ENCODE measurements around the gene ITM2C. TPM values are rescaled to one million over a fixed set of nuclear protein-coding genes. Genes with fewer than 3 reads are reported as not detected.

The ITM2C gene
- total and polyA plus RNA-seq, 2 donors (not counting 1 experiment from before 2014, with no cell fraction given) = 36.9 to 62.8 TPM

DNA sequence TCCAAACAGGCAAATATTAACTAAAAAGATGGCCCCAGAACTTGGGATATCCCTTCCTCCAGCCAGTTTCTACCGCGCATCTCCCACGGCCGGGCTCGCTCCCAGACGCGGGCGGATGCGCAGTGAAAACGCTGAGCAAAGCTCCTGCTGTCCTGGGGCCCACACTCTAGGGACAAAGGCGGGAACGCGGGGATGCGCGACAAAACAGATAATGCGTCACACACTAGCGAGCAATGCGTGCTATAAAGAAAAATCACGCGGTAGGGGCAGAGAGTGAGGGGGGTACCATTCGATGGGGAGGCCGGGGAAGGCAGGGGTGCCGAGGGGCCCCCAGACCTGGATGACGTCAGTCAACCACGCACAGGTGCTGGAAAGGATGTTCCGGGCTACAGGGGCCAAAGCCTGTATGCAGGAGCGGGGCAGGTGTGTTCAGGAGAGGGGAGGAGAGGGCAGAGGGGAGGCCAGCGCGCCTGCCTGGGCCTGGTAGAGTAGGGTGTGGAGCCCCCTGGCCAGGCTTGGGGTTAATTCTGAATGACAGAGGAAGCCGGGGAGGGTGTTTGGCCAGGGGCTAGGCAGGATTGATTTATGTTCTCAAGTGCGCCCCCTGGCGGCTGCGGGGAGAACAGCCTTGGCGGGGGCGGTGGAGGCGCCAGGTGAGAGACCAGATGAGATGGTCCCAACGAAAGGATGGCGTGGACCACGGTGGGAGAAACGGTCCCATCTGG lies 14.9 kb upstream of the ITM2C start:
- CTCF ChIA-PET = interaction anchor here (0.6 to 8.4 kb wide), 14 partner anchors 13 to 848 kb away, joined by 3 to 93 read pairs (median 4); no protein-coding TSS in a partner anchor
- Mint-ChIP-seq H3K4me1 (peaks cover 6% of the 10 kb centered on the region), H3K9me3 (ENCODE audit: insufficient read depth) (no peaks in the 10 kb centered on the region), H3K27ac (no peak overlapping the region), H3K27me3 (peaks cover 45% of the 10 kb centered on the region), H3K4me3 (no peak overlapping the region)
- H3K27me3 ChIP-seq (replicated peaks in 1 of 4; ENCODE audit: control extremely low read depth in 1 of 4, control insufficient read depth in 3 of 4, insufficient read depth in 4 of 4, low read length in 3 of 4) = peaks cover 0 to 2% (median 0%) of the 10 kb centered on the region in 4 experiments
- DNase-seq = peak; percentile 76
- peaks cover 0 to 9% (median 0%) of the 10 kb centered on the region in 3 donors for H3K9me3 ChIP-seq (ENCODE audit: control extremely low read depth in 1 of 3, control insufficient read depth in 2 of 3, insufficient read depth in 1 of 3, low read length in 2 of 3)
- 67% methylated on average over 40 of the region's 40 CpGs for WGBS (ENCODE audit: insufficient coverage)
- no peak overlapping the region for H3K4me2 ChIP-seq (replicated peaks; ENCODE audit: low read depth, low read length, poor library complexity, severe bottlenecking)
- TF ChIP-seq, protein P1, sequence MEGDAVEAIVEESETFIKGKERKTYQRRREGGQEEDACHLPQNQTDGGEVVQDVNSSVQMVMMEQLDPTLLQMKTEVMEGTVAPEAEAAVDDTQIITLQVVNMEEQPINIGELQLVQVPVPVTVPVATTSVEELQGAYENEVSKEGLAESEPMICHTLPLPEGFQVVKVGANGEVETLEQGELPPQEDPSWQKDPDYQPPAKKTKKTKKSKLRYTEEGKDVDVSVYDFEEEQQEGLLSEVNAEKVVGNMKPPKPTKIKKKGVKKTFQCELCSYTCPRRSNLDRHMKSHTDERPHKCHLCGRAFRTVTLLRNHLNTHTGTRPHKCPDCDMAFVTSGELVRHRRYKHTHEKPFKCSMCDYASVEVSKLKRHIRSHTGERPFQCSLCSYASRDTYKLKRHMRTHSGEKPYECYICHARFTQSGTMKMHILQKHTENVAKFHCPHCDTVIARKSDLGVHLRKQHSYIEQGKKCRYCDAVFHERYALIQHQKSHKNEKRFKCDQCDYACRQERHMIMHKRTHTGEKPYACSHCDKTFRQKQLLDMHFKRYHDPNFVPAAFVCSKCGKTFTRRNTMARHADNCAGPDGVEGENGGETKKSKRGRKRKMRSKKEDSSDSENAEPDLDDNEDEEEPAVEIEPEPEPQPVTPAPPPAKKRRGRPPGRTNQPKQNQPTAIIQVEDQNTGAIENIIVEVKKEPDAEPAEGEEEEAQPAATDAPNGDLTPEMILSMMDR (IDR thresholded peaks at IDR 0.05) = peak; percentile 92
- no peak for TF ChIP-seq EZH2 (IDR thresholded peaks at IDR 0.05; ENCODE audit: borderline replicate concordance, insufficient read depth, low read depth, low read length, poor library complexity, severe bottlenecking)
- H3K9ac ChIP-seq (ENCODE audit: low read length) = no peak overlapping the region
- peaks cover 5 to 7% of the 10 kb centered on the region in 2 donors for H3K4me1 ChIP-seq (ENCODE audit: control insufficient read depth in 2 of 2, insufficient read depth in 2 of 2, low read length in 2 of 2)
- H2AFZ ChIP-seq (ENCODE audit: insufficient read depth, low read depth, low read length, poor library complexity, severe bottlenecking) = no peak overlapping the region
- POLR2A ChIA-PET = no interaction called here
- no peaks in the 10 kb centered on the region for H3K79me2 ChIP-seq (ENCODE audit: control insufficient read depth, insufficient read depth, low read length)
- H3K27ac ChIP-seq (ENCODE audit: low read length in 2 of 2) = no peak overlapping the region
- no peaks in the 10 kb centered on the region for H3K36me3 ChIP-seq (replicated peaks in 1 of 2; ENCODE audit: control extremely low read depth in 1 of 2, control insufficient read depth in 1 of 2, extremely low read depth in 1 of 2, insufficient read depth in 2 of 2, low read length in 1 of 2)
- no peaks in the 10 kb centered on the region for H4K20me1 ChIP-seq (ENCODE audit: control insufficient read depth, insufficient read depth, low read length, poor library complexity, severe bottlenecking)
- peak; percentile 66 for ATAC-seq (ENCODE audit: low read depth)
- H3K4me3 ChIP-seq (ENCODE audit: control extremely low read depth in 1 of 5, extremely low read depth in 1 of 5, insufficient read depth in 1 of 5, low read depth in 2 of 5, low read length in 4 of 5) = no peak overlapping the region
- intact Hi-C loops (cut with micrococcal nuclease) = loop anchor here (2.0 kb wide), 1 partner anchor 15 kb away; the partner anchor contains the start of gene ITM2C

DNA sequence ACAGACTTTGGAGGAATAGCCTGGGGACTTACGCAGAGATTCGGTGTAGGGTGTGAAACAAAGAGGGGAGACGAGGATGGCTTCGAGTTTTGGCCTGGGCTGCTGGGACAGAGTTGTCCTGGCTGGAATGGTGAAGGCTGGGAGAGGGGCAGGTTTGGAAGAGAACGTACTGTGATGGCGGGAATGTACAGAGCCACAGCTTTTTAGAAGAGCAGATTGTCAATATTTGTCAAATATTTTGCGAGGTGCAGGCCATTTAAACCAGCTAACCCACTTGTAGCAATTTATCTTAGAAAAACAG lies 14.4 kb upstream of the ITM2C start:
- no peaks in the 10 kb centered on the region for H3K9me3 Mint-ChIP-seq (ENCODE audit: insufficient read depth)
- peaks cover 5 to 7% of the 10 kb centered on the region in 2 donors for H3K4me1 ChIP-seq (ENCODE audit: control insufficient read depth in 2 of 2, insufficient read depth in 2 of 2, low read length in 2 of 2)
- H3K27me3 Mint-ChIP-seq = peaks cover 40% of the 10 kb centered on the region
- ATAC-seq (ENCODE audit: low read depth) = no peak
- ChIA-PET CTCF (interaction anchor here (0.5 to 8.4 kb wide), 12 partner anchors 10 to 848 kb away, joined by 3 to 93 read pairs (median 4); partner anchors contain the start of gene ITM2C), POLR2A (no interaction called here)
- no peaks in the 10 kb centered on the region for H3K36me3 ChIP-seq (replicated peaks in 1 of 2; ENCODE audit: control extremely low read depth in 1 of 2, control insufficient read depth in 1 of 2, extremely low read depth in 1 of 2, insufficient read depth in 2 of 2, low read length in 1 of 2)
- 63% methylated on average over 4 of the region's 7 CpGs for WGBS (ENCODE audit: insufficient coverage)
- intact Hi-C loops (cut with micrococcal nuclease) = no loop called here
- no peaks in the 10 kb centered on the region for H3K27me3 ChIP-seq (replicated peaks in 1 of 4; ENCODE audit: control extremely low read depth in 1 of 4, control insufficient read depth in 3 of 4, insufficient read depth in 4 of 4, low read length in 3 of 4)
- TF ChIP-seq, protein P1 (IDR thresholded peaks at IDR 0.05) = peak; percentile 51
- no peak for TF ChIP-seq EZH2 (IDR thresholded peaks at IDR 0.05; ENCODE audit: borderline replicate concordance, insufficient read depth, low read depth, low read length, poor library complexity, severe bottlenecking)
- no peak overlapping the region for H3K4me3 Mint-ChIP-seq
- no peak overlapping the region for H3K27ac Mint-ChIP-seq
- no peak overlapping the region for H3K4me3 ChIP-seq (ENCODE audit: control extremely low read depth in 1 of 5, extremely low read depth in 1 of 5, insufficient read depth in 1 of 5, low read depth in 2 of 5, low read length in 4 of 5)
- H3K9ac ChIP-seq (ENCODE audit: low read length) = no peak overlapping the region
- no peak overlapping the region for H2AFZ ChIP-seq (ENCODE audit: insufficient read depth, low read depth, low read length, poor library complexity, severe bottlenecking)
- DNase-seq = no peak
- peaks cover 0 to 9% (median 0%) of the 10 kb centered on the region in 3 donors for H3K9me3 ChIP-seq (ENCODE audit: control extremely low read depth in 1 of 3, control insufficient read depth in 2 of 3, insufficient read depth in 1 of 3, low read length in 2 of 3)
- H3K79me2 ChIP-seq (ENCODE audit: control insufficient read depth, insufficient read depth, low read length) = no peaks in the 10 kb centered on the region
- no peak overlapping the region for H3K27ac ChIP-seq (ENCODE audit: low read length in 2 of 2)
- peaks cover 6% of the 10 kb centered on the region for H3K4me1 Mint-ChIP-seq
- H4K20me1 ChIP-seq (ENCODE audit: control insufficient read depth, insufficient read depth, low read length, poor library complexity, severe bottlenecking) = no peaks in the 10 kb centered on the region
- H3K4me2 ChIP-seq (replicated peaks; ENCODE audit: low read depth, low read length, poor library complexity, severe bottlenecking) = no peak overlapping the region
